ENCODE data around the gene KIAA0232.

Gene KIAA0232

DNA sequence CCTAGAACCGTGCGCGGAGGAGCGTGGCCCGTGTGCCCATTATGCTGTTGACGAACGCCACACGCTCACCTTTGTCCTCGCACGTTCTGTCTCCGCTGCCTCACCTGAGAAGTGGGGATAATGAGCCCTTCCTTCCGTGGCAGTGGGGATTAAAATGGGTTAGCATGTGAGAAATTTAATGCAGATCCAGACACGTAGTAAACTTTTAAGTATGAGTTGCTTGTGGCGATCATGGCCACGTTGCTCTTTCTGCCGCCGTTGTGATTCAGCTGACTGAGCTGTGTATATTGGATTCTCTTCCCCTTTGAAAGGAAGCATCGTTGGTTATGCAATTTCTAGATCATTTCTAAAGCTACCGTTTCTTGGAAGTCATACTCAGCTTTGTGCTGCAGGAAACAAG lies 143.6 kb downstream of the KIAA0232 start:
- H3K9me3 ChIP-seq (replicated peaks; ENCODE audit: insufficient read depth, low read length) = no peaks in the 10 kb centered on the region
- no peak overlapping the region for H3K4me3 ChIP-seq (ENCODE audit: low read length)
- TF ChIP-seq EZH2 (optimal IDR thresholded peaks at IDR 0.05; ENCODE audit: low read depth, low read length) (no peak), EZH2phosphoT487 (IDR thresholded peaks at IDR 0.05; ENCODE audit: low read length) (no peak)
- TF ChIP-seq, protein P1, sequence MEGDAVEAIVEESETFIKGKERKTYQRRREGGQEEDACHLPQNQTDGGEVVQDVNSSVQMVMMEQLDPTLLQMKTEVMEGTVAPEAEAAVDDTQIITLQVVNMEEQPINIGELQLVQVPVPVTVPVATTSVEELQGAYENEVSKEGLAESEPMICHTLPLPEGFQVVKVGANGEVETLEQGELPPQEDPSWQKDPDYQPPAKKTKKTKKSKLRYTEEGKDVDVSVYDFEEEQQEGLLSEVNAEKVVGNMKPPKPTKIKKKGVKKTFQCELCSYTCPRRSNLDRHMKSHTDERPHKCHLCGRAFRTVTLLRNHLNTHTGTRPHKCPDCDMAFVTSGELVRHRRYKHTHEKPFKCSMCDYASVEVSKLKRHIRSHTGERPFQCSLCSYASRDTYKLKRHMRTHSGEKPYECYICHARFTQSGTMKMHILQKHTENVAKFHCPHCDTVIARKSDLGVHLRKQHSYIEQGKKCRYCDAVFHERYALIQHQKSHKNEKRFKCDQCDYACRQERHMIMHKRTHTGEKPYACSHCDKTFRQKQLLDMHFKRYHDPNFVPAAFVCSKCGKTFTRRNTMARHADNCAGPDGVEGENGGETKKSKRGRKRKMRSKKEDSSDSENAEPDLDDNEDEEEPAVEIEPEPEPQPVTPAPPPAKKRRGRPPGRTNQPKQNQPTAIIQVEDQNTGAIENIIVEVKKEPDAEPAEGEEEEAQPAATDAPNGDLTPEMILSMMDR (IDR thresholded peaks at IDR 0.05; ENCODE audit: low read length) = no peak
- no peak overlapping the region for H3K27ac ChIP-seq (ENCODE audit: low read length)
- 0 out of 2 replicates have a peak, but pooled peaks cover 8% of the 10 kb centered on the region for H3K79me2 ChIP-seq (ENCODE audit: low read length)
- H3K9ac ChIP-seq (ENCODE audit: low read length) = no peak overlapping the region
- no peak overlapping the region for H2AFZ ChIP-seq (ENCODE audit: low read length)
- no peaks in the 10 kb centered on the region for H3K36me3 ChIP-seq (replicated peaks; ENCODE audit: insufficient read depth, low read length)
- no peak overlapping the region for H3K4me2 ChIP-seq (ENCODE audit: low read depth, low read length)
- no peaks in the 10 kb centered on the region for H3K4me1 ChIP-seq (ENCODE audit: low read length)
- H3F3A ChIP-seq (ENCODE audit: insufficient read depth, low read length) = no peaks in the 10 kb centered on the region
- DNase-seq = no peak
- no peaks in the 10 kb centered on the region for H4K20me1 ChIP-seq (ENCODE audit: insufficient read depth, low read length)
- H3K27me3 ChIP-seq (replicated peaks; ENCODE audit: insufficient read depth, low read length) = no peaks in the 10 kb centered on the region
- H3K9me2 ChIP-seq (replicated peaks; ENCODE audit: insufficient read depth, low read length) = no peaks in the 10 kb centered on the region

DNA sequence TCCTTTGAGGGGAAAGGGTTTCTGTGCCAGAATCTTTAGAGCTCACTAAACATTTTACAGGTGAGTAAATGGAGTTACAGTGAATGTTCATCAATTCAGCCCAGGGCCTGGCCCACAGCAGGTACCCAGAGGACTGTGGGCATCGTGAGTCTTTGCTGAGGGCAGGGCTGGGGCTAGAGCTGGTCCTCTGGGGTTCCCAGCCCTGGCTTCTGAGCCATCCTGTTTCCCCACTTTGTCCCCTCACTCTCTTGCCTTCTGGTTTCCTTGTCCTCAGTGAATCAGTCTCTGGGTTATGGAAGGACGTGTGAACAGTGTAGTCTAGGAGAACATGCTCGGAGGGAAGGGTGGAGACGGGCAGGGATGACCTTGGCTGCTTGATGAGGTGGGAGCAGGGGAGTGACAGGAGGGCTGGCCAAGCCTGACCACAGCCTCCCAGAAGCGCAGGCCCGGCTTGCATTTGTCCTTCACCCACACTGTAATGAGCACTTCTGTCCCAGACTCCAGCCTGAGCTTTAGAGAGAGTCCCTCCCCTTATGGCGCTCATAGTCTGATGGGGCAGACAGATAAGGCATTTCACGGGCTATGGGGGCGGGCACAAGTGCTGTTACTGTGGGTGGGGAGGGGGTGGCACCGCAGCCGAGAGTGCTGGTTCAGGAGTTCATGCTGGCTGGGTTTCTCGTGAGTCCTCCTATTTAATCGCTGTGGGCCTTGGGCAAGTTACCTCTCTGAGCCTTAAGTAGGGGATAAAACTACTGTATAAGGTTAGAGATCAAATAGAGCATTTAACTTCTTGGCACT lies 144.4 kb downstream of the KIAA0232 start:
- Histone ChIP-seq H3K27ac (ENCODE audit: low read length) (no peak overlapping the region), H3K9ac (ENCODE audit: low read length) (no peak overlapping the region), H3K4me2 (ENCODE audit: low read depth, low read length) (no peak overlapping the region), H2AFZ (ENCODE audit: low read length) (no peak overlapping the region), H3K27me3 (replicated peaks; ENCODE audit: insufficient read depth, low read length) (no peaks in the 10 kb centered on the region), H3K4me3 (ENCODE audit: low read length) (no peak overlapping the region), H3K9me2 (replicated peaks; ENCODE audit: insufficient read depth, low read length) (no peaks in the 10 kb centered on the region), H4K20me1 (ENCODE audit: insufficient read depth, low read length) (no peaks in the 10 kb centered on the region), H3F3A (ENCODE audit: insufficient read depth, low read length) (no peaks in the 10 kb centered on the region), H3K79me2 (ENCODE audit: low read length) (0 out of 2 replicates have a peak, but pooled peaks cover 8% of the 10 kb centered on the region), H3K9me3 (replicated peaks; ENCODE audit: insufficient read depth, low read length) (no peaks in the 10 kb centered on the region), H3K36me3 (replicated peaks; ENCODE audit: insufficient read depth, low read length) (no peaks in the 10 kb centered on the region), H3K4me1 (ENCODE audit: low read length) (no peaks in the 10 kb centered on the region)
- no peak for TF ChIP-seq EZH2 (optimal IDR thresholded peaks at IDR 0.05; ENCODE audit: low read depth, low read length)
- no peak for TF ChIP-seq EZH2phosphoT487 (IDR thresholded peaks at IDR 0.05; ENCODE audit: low read length)
- TF ChIP-seq, protein P1 (IDR thresholded peaks at IDR 0.05; ENCODE audit: low read length) = no peak
- DNase-seq = no peak

DNA sequence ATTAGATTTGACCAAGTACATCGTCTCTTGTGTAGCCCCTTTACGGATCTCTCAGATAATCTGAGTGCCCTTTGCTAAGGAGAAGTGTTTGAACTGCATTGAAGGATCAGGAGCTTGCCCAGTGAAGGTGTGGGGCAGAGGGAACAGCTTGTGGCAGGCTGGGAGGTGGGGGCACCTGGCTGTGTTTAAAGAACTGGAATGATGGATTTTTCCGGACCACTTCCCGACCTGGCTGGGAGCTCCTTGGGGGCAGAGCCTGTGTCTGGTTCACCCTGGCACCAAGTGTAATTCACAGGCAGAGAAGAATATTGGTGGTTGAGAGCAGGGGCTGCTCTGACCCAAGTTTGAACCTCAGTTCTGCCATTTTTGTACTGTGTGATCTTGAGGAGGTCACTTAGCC lies 145.6 kb downstream of the KIAA0232 start:
- Histone ChIP-seq H3F3A (ENCODE audit: insufficient read depth, low read length) (no peaks in the 10 kb centered on the region), H3K36me3 (replicated peaks; ENCODE audit: insufficient read depth, low read length) (no peaks in the 10 kb centered on the region), H3K9ac (ENCODE audit: low read length) (no peak overlapping the region), H3K27me3 (replicated peaks; ENCODE audit: insufficient read depth, low read length) (no peaks in the 10 kb centered on the region), H3K9me2 (replicated peaks; ENCODE audit: insufficient read depth, low read length) (no peaks in the 10 kb centered on the region), H3K27ac (ENCODE audit: low read length) (no peak overlapping the region), H4K20me1 (ENCODE audit: insufficient read depth, low read length) (no peaks in the 10 kb centered on the region), H3K4me2 (ENCODE audit: low read depth, low read length) (no peak overlapping the region), H3K79me2 (ENCODE audit: low read length) (0 out of 2 replicates have a peak, but pooled peaks cover 8% of the 10 kb centered on the region), H3K4me3 (ENCODE audit: low read length) (no peak overlapping the region), H3K4me1 (ENCODE audit: low read length) (no peaks in the 10 kb centered on the region), H3K9me3 (replicated peaks; ENCODE audit: insufficient read depth, low read length) (no peaks in the 10 kb centered on the region), H2AFZ (ENCODE audit: low read length) (no peak overlapping the region)
- DNase-seq = no peak
- TF ChIP-seq EZH2phosphoT487 (IDR thresholded peaks at IDR 0.05; ENCODE audit: low read length) (no peak), EZH2 (optimal IDR thresholded peaks at IDR 0.05; ENCODE audit: low read depth, low read length) (no peak)
- TF ChIP-seq, protein P1 (IDR thresholded peaks at IDR 0.05; ENCODE audit: low read length) = no peak
